Osteocyte (in vitro differentiated cells): Measurements from ENCODE around the gene TMEM235. TPM values are rescaled to one million over a fixed set of nuclear protein-coding genes. Genes with fewer than 3 reads are reported as not detected.

Experiments
- DNase-seq: peaks from one replicate; pipeline ENCODE4 v3.0.0; 2021; ENCODE audit warnings: mixed read lengths; ENCODE audit not compliant: unreplicated experiment; ENCODE audit errors: extremely low spot score
- H3K27ac Mint-ChIP-seq: one replicate; pipeline ENCODE4 v1.8.0; 2021; ENCODE audit warnings: mild to moderate bottlenecking, mixed read lengths; ENCODE audit not compliant: unreplicated experiment
- H3K27me3 Mint-ChIP-seq: one replicate; pipeline ENCODE4 v1.8.0; 2021; ENCODE audit warnings: mixed read lengths; ENCODE audit not compliant: unreplicated experiment
- H3K36me3 Mint-ChIP-seq: one replicate; pipeline ENCODE4 v1.8.0; 2021; ENCODE audit warnings: mixed read lengths; ENCODE audit not compliant: unreplicated experiment
- H3K4me1 Mint-ChIP-seq: one replicate; pipeline ENCODE4 v1.8.0; 2021; ENCODE audit warnings: mixed read lengths; ENCODE audit not compliant: unreplicated experiment
- H3K4me3 Mint-ChIP-seq: one replicate; pipeline ENCODE4 v1.8.0; 2021; ENCODE audit warnings: mild to moderate bottlenecking, moderate library complexity, mixed read lengths; ENCODE audit not compliant: unreplicated experiment
- H3K9me3 Mint-ChIP-seq: one replicate; pipeline ENCODE4 v1.8.0; 2021; ENCODE audit warnings: mixed read lengths; ENCODE audit not compliant: unreplicated experiment
- CTCF ChIP-seq: fragments of 200-600 bp; sonication (generic); IDR thresholded peaks from 2 replicates; pipeline ENCODE4 v1.5.0; 2021; ENCODE audit warnings: antibody characterized with exemption, mild to moderate bottlenecking, moderate library complexity
- total RNA-seq: library from RNA; stranded (reverse); gene quantifications from 2 replicates; pipeline ENCODE4 v1.2.1, GENCODE V29; 2021

Gene TMEM235
- total RNA-seq, 1 donor from 2014 or later = not detected

- Mint-ChIP-seq H3K9me3 (no peaks in the 10 kb centered on the region), H3K4me3 (no peak overlapping the region), H3K36me3 (peaks cover 7% of the 10 kb centered on the region), H3K4me1 (peaks cover 12% of the 10 kb centered on the region), H3K27me3 (no peaks in the 10 kb centered on the region), H3K27ac (no peak overlapping the region)
- no peak for TF ChIP-seq CTCF
- DNase-seq = no peak
Measured at GRCh38 chr17:78219396-78220150, 11.9 kb upstream of the TMEM235 start.

- no peak for DNase-seq
- no peak overlapping the region for H3K4me3 Mint-ChIP-seq
- no peaks in the 10 kb centered on the region for H3K9me3 Mint-ChIP-seq
- TF ChIP-seq CTCF = no peak
- H3K27me3 Mint-ChIP-seq = no peaks in the 10 kb centered on the region
- H3K36me3 Mint-ChIP-seq = peaks cover 7% of the 10 kb centered on the region
- H3K27ac Mint-ChIP-seq = no peak overlapping the region
- H3K4me1 Mint-ChIP-seq = no peaks in the 10 kb centered on the region
Measured at GRCh38 chr17:78223061-78223460, 8.4 kb upstream of the TMEM235 start.

- no peak for TF ChIP-seq CTCF
- Mint-ChIP-seq H3K4me1 (no peaks in the 10 kb centered on the region), H3K4me3 (no peak overlapping the region), H3K36me3 (peaks cover 7% of the 10 kb centered on the region), H3K27me3 (no peaks in the 10 kb centered on the region), H3K27ac (no peak overlapping the region), H3K9me3 (no peaks in the 10 kb centered on the region)
- no peak for DNase-seq
Measured at GRCh38 chr17:78223765-78224164, 7.7 kb upstream of the TMEM235 start.

GRCh38 chr17:78224231-78225087, 7.0 kb upstream of the TMEM235 start:
- Mint-ChIP-seq H3K4me3 (no peak overlapping the region), H3K27me3 (no peaks in the 10 kb centered on the region), H3K9me3 (no peaks in the 10 kb centered on the region), H3K4me1 (no peaks in the 10 kb centered on the region), H3K36me3 (peaks cover 7% of the 10 kb centered on the region), H3K27ac (no peak overlapping the region)
- DNase-seq = no peak
- TF ChIP-seq CTCF = no peak
